ENCODE results near the gene BCLAF3. TPM values are rescaled to one million over a fixed set of nuclear protein-coding genes. Genes with fewer than 3 reads are reported as not detected.

BCLAF3 gene
- total and polyA plus RNA-seq, 2 of the 13 experiments (the other 11 are each of a cell fraction or from before 2014, with no cell fraction given), result 1.5 to 2.7 TPM

- TF ChIP-seq ZGPAT (CRISPR knock-in tag; IDR thresholded peaks at IDR 0.05), result 0 out of 2 replicates have a peak, but pooled peaks have one; percentile 24
- no peak for TF ChIP-seq ZSCAN21 (CRISPR knock-in tag; IDR thresholded peaks at IDR 0.05; ENCODE audit: borderline replicate concordance)
- no peak for TF ChIP-seq NR3C1 (CRISPR knock-in tag; IDR thresholded peaks at IDR 0.05)
- TF ChIP-seq TBX2 (CRISPR knock-in tag; IDR thresholded peaks at IDR 0.05; ENCODE audit: borderline replicate concordance), result peak; percentile 45; the same call in 1 of the 2 replicates
- TF ChIP-seq TEAD3 (CRISPR knock-in tag; optimal IDR thresholded peaks at IDR 0.05; ENCODE audit: borderline replicate concordance), result peak; percentile 93
- peak; percentile 89 for TF ChIP-seq ETV5 (CRISPR knock-in tag; IDR thresholded peaks at IDR 0.05; ENCODE audit: borderline replicate concordance)
- no peak for TF ChIP-seq PLRG1 (conservative IDR thresholded peaks at IDR 0.05)
- peak; percentile 48; the same call in 1 of the 2 replicates for TF ChIP-seq FOXP4 (CRISPR knock-in tag; IDR thresholded peaks at IDR 0.05)
- TF ChIP-seq ZNF512 (CRISPR knock-in tag; IDR thresholded peaks at IDR 0.05), result no peak
- TF ChIP-seq ZBTB4 (CRISPR knock-in tag; IDR thresholded peaks at IDR 0.05; ENCODE audit: borderline replicate concordance), result no peak
- no peak for TF ChIP-seq EEA1 (CRISPR knock-in tag; IDR thresholded peaks at IDR 0.05; ENCODE audit: borderline replicate concordance)
- 0 out of 2 replicates have a peak, but pooled peaks have one; percentile 18 for TF ChIP-seq IRF2 (CRISPR knock-in tag; IDR thresholded peaks at IDR 0.05)
- no peak for TF ChIP-seq AGO1 (IDR thresholded peaks at IDR 0.05; ENCODE audit: low read depth, low read length, poor library complexity, severe bottlenecking)
- TF ChIP-seq FOXC1 (CRISPR knock-in tag; IDR thresholded peaks at IDR 0.05; ENCODE audit: borderline replicate concordance), result no peak
- TF ChIP-seq FOXA3 (CRISPR knock-in tag; IDR thresholded peaks at IDR 0.05), result peak; percentile 59; the same call in 1 of the 2 replicates
- TF ChIP-seq GATAD2A (CRISPR knock-in tag; IDR thresholded peaks at IDR 0.05), result peak; percentile 49; the same call in 1 of the 2 replicates
- no peak for TF ChIP-seq ZFP82 (CRISPR knock-in tag; IDR thresholded peaks at IDR 0.05; ENCODE audit: borderline replicate concordance)
- TF ChIP-seq STAG1 (CRISPR knock-in tag; IDR thresholded peaks at IDR 0.05), result no peak
- TF ChIP-seq HMG20A (CRISPR knock-in tag; IDR thresholded peaks at IDR 0.05; ENCODE audit: borderline replicate concordance), result peak; percentile 63; the same call in 1 of the 2 replicates
- no peak for TF ChIP-seq ZBTB43 (CRISPR knock-in tag; conservative IDR thresholded peaks at IDR 0.05)
- peak; percentile 47; the same call in 1 of the 2 replicates for TF ChIP-seq MEIS2 (CRISPR knock-in tag; IDR thresholded peaks at IDR 0.05)
Observed at GRCh38 chrX:20029728-20030127, 38.9 kb upstream of the BCLAF3 start (continued).
